Gastrocnemius medialis (tissue), 4 donors: ENCODE results near the gene RAB23. TPM values are rescaled to one million over a fixed set of nuclear protein-coding genes. Genes with fewer than 3 reads are reported as not detected.

Experiments
- ATAC-seq, 2 donors: fragments of 150-250 bp; one replicate each; pipeline ENCODE4 v1.9.1; 2016
- DNase-seq, 2 donors: peaks; one replicate each; pipeline ENCODE4 v3.0.0-alpha.2; 2019
- H3K27ac ChIP-seq, 4 donors: fragments of 200-600 bp; sonication (generic); 1 replicate in 1 of 4; 2 replicates in 3 of 4; pipeline ENCODE4 v1.5.1; 2016 to 2018; ENCODE audit warnings: mild to moderate bottlenecking in 2 of 4, moderate library complexity in 1 of 4
- H3K27me3 ChIP-seq, 3 donors: fragments of 200-600 bp; sonication (generic) in 2 of 3; 1 replicate in 1 of 3; 2 replicates in 2 of 3; pipeline versions ENCODE4 v1.5.1 to v1.6.0; 2016 to 2019; ENCODE audit warnings: mild to moderate bottlenecking in 1 of 3, moderate library complexity in 1 of 3
- H3K36me3 ChIP-seq, 2 donors: fragments of 200-600 bp; sonication (generic) in 1 of 2; one replicate each; pipeline ENCODE4 v1.5.1; 2017 to 2018
- H3K4me1 ChIP-seq, 2 donors: fragments of 200-600 bp; sonication (generic) in 1 of 2; one replicate each; pipeline ENCODE4 v1.5.1; 2016 to 2017; ENCODE audit warnings: mild to moderate bottlenecking in 2 of 2
- H3K4me3 ChIP-seq, 4 donors: fragments of 200-600 bp; sonication (generic) in 3 of 4; 1 replicate in 1 of 4; 2 replicates in 3 of 4; pipeline ENCODE4 v1.5.1; 2016 to 2019; ENCODE audit warnings: mild to moderate bottlenecking in 2 of 4
- H3K9me3 ChIP-seq, 3 donors: fragments of 200-600 bp; sonication (generic) in 2 of 3; 1 replicate in 1 of 3; 2 replicates in 2 of 3; pipeline ENCODE4 v1.5.1; 2016 to 2019
- CTCF ChIP-seq, 5 experiments: fragments of 450-650 bp in 3 of 5; fragments of 200-600 bp in 2 of 5; sonication (generic) in 2 of 5; IDR thresholded peaks in 4 of 5; conservative IDR thresholded peaks in 1 of 5; 1 replicate in 4 of 5; 2 replicates in 1 of 5; pipeline ENCODE4 v1.5.1; 2016 to 2019; ENCODE audit warnings: antibody characterized with exemption in 5 of 5, mild to moderate bottlenecking in 3 of 5, moderate library complexity in 3 of 5
- POLR2A ChIP-seq, 2 donors: fragments of 450-650 bp; IDR thresholded peaks; one replicate each; pipeline ENCODE4 v1.6.1; 2017; ENCODE audit warnings: antibody characterized with exemption in 2 of 2, mild to moderate bottlenecking in 2 of 2, moderate library complexity in 2 of 2
- in situ Hi-C, 4 donors: fragments of 200-750 bp; cut with MboI; loops; one replicate each; pipeline versions ENCODE4 v1.15.0 to v1.8.0; 2017; ENCODE audit warnings: low sequenced_read_pairs in 4 of 4
- intact Hi-C: fragments of 100-400 bp; cut with DNase I; formaldehyde crosslinking; loops from one replicate; pipeline ENCODE4 v1.15.1; 2023; ENCODE audit warnings: low total_unique reads
- total RNA-seq, 4 donors: library from RNA; depleted of rRNA; stranded (reverse); fragments of >200 nt; gene quantifications; one replicate each; pipeline versions ENCODE4 v1.1.0 to v1.2.3, GENCODE V29; 2016

The RAB23 gene
- total RNA-seq, 4 donors from 2014 or later = 8.7 to 18.5 (median 11.6) TPM

GRCh38 chr6:57201718-57202117 is 20.4 kb downstream of the RAB23 start:
- in situ Hi-C loops = no loop called here
- intact Hi-C loops = no loop called here
- no peak for ATAC-seq

DNA sequence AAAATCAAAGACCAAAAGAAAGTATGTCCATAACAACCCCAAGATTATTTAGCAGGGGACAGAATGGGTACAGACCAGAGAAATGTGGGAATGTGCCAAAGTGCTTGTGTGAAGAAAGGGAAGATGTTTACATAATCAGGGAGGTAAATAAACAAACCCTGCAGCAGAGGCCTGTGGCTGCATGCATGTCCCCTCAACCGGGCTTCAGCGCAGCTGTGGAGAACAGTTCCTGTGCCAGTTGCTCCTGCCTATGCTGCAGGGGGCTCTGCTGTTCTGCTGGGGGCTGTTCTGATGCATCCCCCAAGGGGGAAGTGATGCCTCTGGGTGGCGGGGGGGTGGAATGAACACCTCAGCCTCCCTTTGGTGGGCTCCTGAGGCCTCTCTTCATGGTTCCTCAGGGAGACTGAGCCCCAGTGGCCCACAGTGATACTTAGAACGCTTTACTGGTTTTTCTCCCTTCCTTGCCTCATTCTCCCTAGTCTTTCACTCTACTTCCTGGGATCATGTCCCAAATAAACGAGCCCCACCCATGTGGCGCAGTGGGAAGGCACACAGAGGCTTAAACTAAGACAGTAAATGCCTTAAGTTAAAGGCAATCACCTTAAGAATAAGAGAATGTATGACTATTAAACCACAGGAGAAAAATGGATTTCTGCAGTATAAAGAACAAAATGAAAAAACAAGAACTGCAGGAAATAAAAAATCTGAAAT is 23.0 kb downstream of the RAB23 start:
- H3K4me3 ChIP-seq = no peak overlapping the region
- no peaks in the 10 kb centered on the region for H3K27me3 ChIP-seq
- intact Hi-C loops = no loop called here
- in situ Hi-C loops = loop anchor here in 2 of 4 donors (25.0 kb wide), 2 partner anchors 113 to 562 kb away; partner anchors contain the start of genes DST (in 1 of the 2) and PRIM2 (in 1 of the 2)
- no peaks in the 10 kb centered on the region for H3K36me3 ChIP-seq
- H3K9me3 ChIP-seq = no peaks in the 10 kb centered on the region
- no peak for DNase-seq
- no peak overlapping the region for H3K27ac ChIP-seq
- ATAC-seq = no peak
- no peaks in the 10 kb centered on the region for H3K4me1 ChIP-seq
- TF ChIP-seq CTCF (IDR thresholded peaks at IDR 0.05 in 4 of 5, conservative IDR thresholded peaks at IDR 0.05 in 1 of 5) = no peak
- TF ChIP-seq POLR2A (IDR thresholded peaks at IDR 0.05) = no peak

More at GRCh38 chr6:57201718-57202117, 20.4 kb downstream of the RAB23 start:
- Histone ChIP-seq H3K27me3 (no peaks in the 10 kb centered on the region), H3K4me1 (no peaks in the 10 kb centered on the region), H3K36me3 (no peaks in the 10 kb centered on the region), H3K4me3 (no peak overlapping the region), H3K9me3 (no peaks in the 10 kb centered on the region), H3K27ac (no peak overlapping the region)
- DNase-seq = no peak
- TF ChIP-seq CTCF (IDR thresholded peaks at IDR 0.05 in 4 of 5, conservative IDR thresholded peaks at IDR 0.05 in 1 of 5) (no peak), POLR2A (IDR thresholded peaks at IDR 0.05) (no peak)

- no peak for ATAC-seq
These were observed 26.6 kb downstream of the RAB23 start for GRCh38 chr6:57195457-57195856.

GRCh38 chr6:57193177-57193576 is 28.9 kb downstream of the RAB23 start:
- TF ChIP-seq POLR2A (IDR thresholded peaks at IDR 0.05) (no peak), CTCF (IDR thresholded peaks at IDR 0.05 in 4 of 5, conservative IDR thresholded peaks at IDR 0.05 in 1 of 5) (no peak)
- ATAC-seq (no peak), DNase-seq (no peak)
- no peak overlapping the region for H3K4me3 ChIP-seq
- H3K9me3 ChIP-seq = no peaks in the 10 kb centered on the region
- H3K4me1 ChIP-seq = no peaks in the 10 kb centered on the region
- in situ Hi-C loops (loop anchor here in 2 of 4 donors (25.0 kb wide), 2 partner anchors 119 to 556 kb away; partner anchors contain the start of genes DST (in 1 of the 2) and PRIM2 (in 1 of the 2)), intact Hi-C loops (no loop called here)
- no peak overlapping the region for H3K27ac ChIP-seq
- no peaks in the 10 kb centered on the region for H3K27me3 ChIP-seq
- peaks cover 0 to 8% of the 10 kb centered on the region in 2 donors for H3K36me3 ChIP-seq

More at GRCh38 chr6:57195457-57195856, 26.6 kb downstream of the RAB23 start:
- in situ Hi-C loops = loop anchor here in 2 of 4 donors (25.0 kb wide), 2 partner anchors 117 to 558 kb away; partner anchors contain the start of genes DST (in 1 of the 2) and PRIM2 (in 1 of the 2)
- Histone ChIP-seq H3K9me3 (no peaks in the 10 kb centered on the region), H3K27ac (no peak overlapping the region), H3K27me3 (no peaks in the 10 kb centered on the region), H3K36me3 (no peaks in the 10 kb centered on the region), H3K4me1 (no peaks in the 10 kb centered on the region), H3K4me3 (no peak overlapping the region)
- no peak for DNase-seq
- intact Hi-C loops = no loop called here
- TF ChIP-seq POLR2A (IDR thresholded peaks at IDR 0.05) (no peak), CTCF (IDR thresholded peaks at IDR 0.05 in 4 of 5, conservative IDR thresholded peaks at IDR 0.05 in 1 of 5) (no peak)
